Measurements from ENCODE around the gene LYPD6B. TPM values are rescaled to one million over a fixed set of nuclear protein-coding genes. Genes with fewer than 3 reads are reported as not detected.

The LYPD6B gene
- 0.47 TPM in 1 of 2 replicates, not detected in the other for total RNA-seq

GRCh38 chr2:149038442-149039212 is at the start of gene LYPD6B:
Gene LYPD6B (plus strand): TSS chr2:149038699. CDS start chr2:149130949, 92,250 bp downstream.

Other genes starting within 250 kb of the LYPD6B start
- 0.34 TPM in 1 of 2 replicates, not detected in the other for gene KIF5C, start 163.5 kb upstream of the LYPD6B start, total RNA-seq